H1 (cell line): ENCODE results near the gene C1QL1.

ENCODE experiments used
- CBX5 ChIP-seq: fragments of 300-800, 300-1000 bp; sonication (generic); IDR thresholded peaks from 2 replicates; pipeline ENCODE4 v1.7.1; 2016; ENCODE audit warnings: antibody characterized with exemption, low read length, low read depth
- CEBPB ChIP-seq: IDR thresholded peaks from 2 replicates; pipeline ENCODE4 v1.6.1; 2012; ENCODE audit warnings: low read depth, low read length
- CTCF ChIP-seq, 3 experiments: IDR thresholded peaks; 1 replicate in 2 of 3; 2 replicates in 1 of 3; pipeline versions ENCODE4 v1.5.1 to v1.6.1; 2011; ENCODE audit warnings: low read length in 3 of 3, mild to moderate bottlenecking in 3 of 3, inconsistent platforms in 2 of 3, low read depth in 1 of 3, moderate library complexity in 1 of 3; ENCODE audit not compliant: insufficient read depth in 1 of 3; ENCODE audit errors: control extremely low read depth in 1 of 3
- EP300 ChIP-seq, 2 experiments: IDR thresholded peaks; 1 replicate in 1 of 2; 2 replicates in 1 of 2; pipeline ENCODE4 v1.6.1; 2011 to 2012; ENCODE audit warnings: low read depth in 2 of 2, low read length in 2 of 2, mild to moderate bottlenecking in 2 of 2, borderline replicate concordance in 1 of 2, inconsistent platforms in 1 of 2, moderate library complexity in 1 of 2
- GABPA ChIP-seq: IDR thresholded peaks from 2 replicates; pipeline ENCODE4 v1.6.1; 2011; ENCODE audit warnings: mild to moderate bottlenecking, low read length, moderate library complexity, borderline replicate concordance; ENCODE audit not compliant: insufficient read depth
- HDAC2 ChIP-seq, 2 experiments: fragments of 300-600 bp in 1 of 2; sonication (generic) in 1 of 2; IDR thresholded peaks; 2 replicates each; pipeline ENCODE4 v1.6.1; 2011 to 2012; ENCODE audit warnings: low read depth in 2 of 2, low read length in 2 of 2, mild to moderate bottlenecking in 2 of 2, moderate library complexity in 2 of 2, borderline replicate concordance in 1 of 2, inconsistent platforms in 1 of 2
- PHF8 ChIP-seq: fragments of 200-600 bp; sonication (generic); conservative IDR thresholded peaks from 2 replicates; pipeline ENCODE4 v1.7.1; 2012; ENCODE audit warnings: low read depth, mild to moderate bottlenecking, inconsistent platforms, low read length, moderate library complexity
- POLR2A ChIP-seq, 2 experiments: IDR thresholded peaks; 1 replicate in 1 of 2; 2 replicates in 1 of 2; pipeline ENCODE4 v1.6.1; 2011; ENCODE audit warnings: low read depth in 2 of 2, low read length in 2 of 2, mild to moderate bottlenecking in 2 of 2; ENCODE audit errors: control extremely low read depth in 1 of 2
- POLR2AphosphoS5 ChIP-seq: IDR thresholded peaks from 2 replicates; pipeline ENCODE4 v1.6.1; 2011; ENCODE audit warnings: low read depth, low read length
- SAP30 ChIP-seq: fragments of 300-600 bp; sonication (generic); IDR thresholded peaks from 2 replicates; pipeline ENCODE4 v1.7.1; 2012; ENCODE audit warnings: low read length, moderate library complexity, mild to moderate bottlenecking, inconsistent platforms; ENCODE audit not compliant: insufficient read depth, insufficient replicate concordance
- SIN3A ChIP-seq, 2 experiments: IDR thresholded peaks in 1 of 2; conservative IDR thresholded peaks in 1 of 2; 2 replicates each; pipeline ENCODE4 v1.6.1; 2011 to 2012; ENCODE audit warnings: low read length in 2 of 2, improper control_type of control experiment in 1 of 2, low read depth in 1 of 2, mild to moderate bottlenecking in 1 of 2
- SRF ChIP-seq: IDR thresholded peaks from 2 replicates; pipeline ENCODE4 v1.6.1; 2011; ENCODE audit warnings: mild to moderate bottlenecking, low read depth, low read length, moderate library complexity
- SUZ12 ChIP-seq: fragments of 200-600 bp; sonication (generic); IDR thresholded peaks from 2 replicates; pipeline ENCODE4 v1.6.1; 2012; ENCODE audit warnings: mild to moderate bottlenecking, inconsistent platforms, low read length, moderate library complexity, mixed read lengths
- TCF12 ChIP-seq: IDR thresholded peaks from 2 replicates; pipeline ENCODE4 v1.6.1; 2011; ENCODE audit warnings: low read depth, mild to moderate bottlenecking, low read length

- TF ChIP-seq CTCF (IDR thresholded peaks at IDR 0.05; ENCODE audit: control extremely low read depth in 1 of 3, insufficient read depth in 1 of 3, low read depth in 1 of 3, low read length in 3 of 3) = no peak
- TF ChIP-seq CEBPB = no peak
- no peak for TF ChIP-seq SIN3A (conservative IDR thresholded peaks at IDR 0.05 in 1 of 2, IDR thresholded peaks at IDR 0.05 in 1 of 2; ENCODE audit: low read depth in 1 of 2, low read length in 2 of 2)
- TF ChIP-seq POLR2A (IDR thresholded peaks at IDR 0.05; ENCODE audit: control extremely low read depth in 1 of 2, low read depth in 2 of 2, low read length in 2 of 2) = no peak
- TF ChIP-seq SAP30 = no peak
- TF ChIP-seq POLR2AphosphoS5 = no peak
- TF ChIP-seq SUZ12 = no peak
- TF ChIP-seq HDAC2 (IDR thresholded peaks at IDR 0.05; ENCODE audit: borderline replicate concordance in 1 of 2, low read depth in 2 of 2, low read length in 2 of 2) = no peak
- no peak for TF ChIP-seq EP300 (IDR thresholded peaks at IDR 0.05; ENCODE audit: borderline replicate concordance in 1 of 2, low read depth in 2 of 2, low read length in 2 of 2)
- TF ChIP-seq GABPA = no peak
- no peak for TF ChIP-seq TCF12
- no peak for TF ChIP-seq SRF
- no peak for TF ChIP-seq CBX5
- no peak for TF ChIP-seq PHF8
Observed at GRCh38 chr17:44942456-44942855, 25.6 kb downstream of the C1QL1 start.
